OCI-LY1 (cell line): ENCODE measurements around the gene FERMT3.

ENCODE experiments used
- H2AFZ ChIP-seq: fragments of 200-600 bp; sonication (generic), shearing (Covaris generic); 2 replicates; pipeline ENCODE4 v1.6.0; 2014; ENCODE audit warnings: antibody characterized with exemption, mild to moderate bottlenecking, low read length
- H3F3A ChIP-seq: fragments of 200-600 bp; sonication (generic), shearing (Covaris generic); 2 replicates; pipeline ENCODE4 v1.6.0; 2014; ENCODE audit warnings: mild to moderate bottlenecking, antibody characterized with exemption, low read length, moderate library complexity; ENCODE audit not compliant: insufficient read depth
- H3K27ac ChIP-seq: fragments of 200-600 bp; sonication (generic); 2 replicates; pipeline ENCODE4 v1.5.1; 2014; ENCODE audit warnings: low read length, mixed run types, mild to moderate bottlenecking, low read depth; ENCODE audit not compliant: poor library complexity, severe bottlenecking
- H3K27me3 ChIP-seq: fragments of 200-600 bp; sonication (generic); 2 replicates; pipeline ENCODE4 v1.6.0; 2014; ENCODE audit warnings: antibody characterized with exemption, mild to moderate bottlenecking, low read length, moderate library complexity; ENCODE audit not compliant: insufficient read depth
- H3K36me3 ChIP-seq: fragments of 200-600 bp; sonication (generic); 2 replicates; pipeline ENCODE4 v1.6.1; 2014; ENCODE audit warnings: mild to moderate bottlenecking, antibody characterized with exemption, low read length, moderate library complexity, mixed read lengths; ENCODE audit not compliant: insufficient read depth
- H3K4me1 ChIP-seq: fragments of 200-600 bp; sonication (generic); 2 replicates; pipeline ENCODE4 v1.5.1; 2014; ENCODE audit warnings: mild to moderate bottlenecking, low read length, moderate library complexity; ENCODE audit not compliant: insufficient read depth, severe bottlenecking
- H3K4me2 ChIP-seq: fragments of 200-600 bp; sonication (generic), shearing (Covaris generic); 2 replicates; pipeline ENCODE4 v1.6.1; 2014; ENCODE audit warnings: low read length
- H3K4me3 ChIP-seq: fragments of 200-600 bp; sonication (generic); 2 replicates; pipeline ENCODE4 v1.5.1; 2014; ENCODE audit warnings: low read length, low read depth, mild to moderate bottlenecking, mixed read lengths; ENCODE audit not compliant: poor library complexity, severe bottlenecking
- H3K79me2 ChIP-seq: fragments of 200-600 bp; shearing (Covaris generic); 2 replicates; pipeline ENCODE4 v1.6.1; 2016; ENCODE audit warnings: mixed run types, low read length, mixed read lengths; ENCODE audit not compliant: insufficient read depth
- H3K9ac ChIP-seq: fragments of 200-600 bp; sonication (generic), shearing (Covaris generic); 2 replicates; pipeline ENCODE4 v1.6.1; 2014; ENCODE audit warnings: mild to moderate bottlenecking, low read length, mixed read lengths
- H3K9me2 ChIP-seq: fragments of 200-600 bp; sonication (generic), shearing (Covaris generic); 2 replicates; pipeline ENCODE4 v1.6.1; 2014; ENCODE audit warnings: low read depth, mild to moderate bottlenecking, low read length, mixed read lengths
- H3K9me3 ChIP-seq: fragments of 200-600 bp; shearing (Covaris generic); 2 replicates; pipeline ENCODE4 v1.6.1; 2014; ENCODE audit warnings: low read length, mixed read lengths
- H4K20me1 ChIP-seq: fragments of 200-600 bp; sonication (generic), shearing (Covaris generic); 2 replicates; pipeline ENCODE4 v1.6.0; 2016; ENCODE audit warnings: mild to moderate bottlenecking, low read length; ENCODE audit not compliant: insufficient read depth
- EZH2 ChIP-seq: fragments of 200-600 bp; sonication (generic), shearing (Covaris generic); IDR thresholded peaks from 2 replicates; pipeline ENCODE4 v1.8.0; 2017; ENCODE audit warnings: borderline replicate concordance, mixed run types, mild to moderate bottlenecking, antibody characterized with exemption, low read length, moderate library complexity, mixed read lengths
- TF ChIP-seq, protein P1 (sequence below): fragments of 200-600 bp; sonication (generic), shearing (Covaris generic); IDR thresholded peaks from 2 replicates; pipeline ENCODE4 v1.5.1; 2017; ENCODE audit warnings: mild to moderate bottlenecking, antibody characterized with exemption, low read length, moderate library complexity, mixed read lengths

FERMT3 gene

DNA sequence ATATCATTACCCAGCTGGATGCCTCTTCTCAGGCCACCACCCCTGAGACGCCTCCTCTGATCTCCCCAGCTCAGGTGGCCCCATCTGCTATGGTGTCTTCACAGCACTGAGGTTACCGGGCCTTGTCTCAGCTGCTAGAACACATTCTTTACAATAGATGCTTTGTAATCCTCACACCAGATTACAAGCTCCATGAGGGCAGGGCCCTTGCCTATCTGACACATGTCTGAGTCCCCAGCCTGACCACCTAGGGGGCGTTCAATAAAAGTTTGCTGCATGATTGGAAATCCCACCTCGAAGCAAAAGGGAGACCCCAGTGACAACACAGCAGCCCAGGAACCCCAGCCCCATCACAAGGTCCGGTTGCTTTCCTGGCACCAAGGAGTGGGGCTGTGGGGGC is 42.6 kb upstream of the FERMT3 start:
- Histone ChIP-seq H3F3A (no peaks in the 10 kb centered on the region), H3K9me3 (no peaks in the 10 kb centered on the region), H4K20me1 (no peaks in the 10 kb centered on the region), H3K79me2 (no peaks in the 10 kb centered on the region), H3K36me3 (no peaks in the 10 kb centered on the region), H3K4me3 (no peak overlapping the region), H3K9me2 (no peaks in the 10 kb centered on the region), H3K4me2 (no peak overlapping the region), H2AFZ (no peak overlapping the region), H3K4me1 (peaks cover 19% of the 10 kb centered on the region), H3K27ac (no peak overlapping the region), H3K27me3 (peaks cover 16% of the 10 kb centered on the region; the same call in 1 of the 2 replicates), H3K9ac (no peak overlapping the region)
- TF ChIP-seq, protein P1, sequence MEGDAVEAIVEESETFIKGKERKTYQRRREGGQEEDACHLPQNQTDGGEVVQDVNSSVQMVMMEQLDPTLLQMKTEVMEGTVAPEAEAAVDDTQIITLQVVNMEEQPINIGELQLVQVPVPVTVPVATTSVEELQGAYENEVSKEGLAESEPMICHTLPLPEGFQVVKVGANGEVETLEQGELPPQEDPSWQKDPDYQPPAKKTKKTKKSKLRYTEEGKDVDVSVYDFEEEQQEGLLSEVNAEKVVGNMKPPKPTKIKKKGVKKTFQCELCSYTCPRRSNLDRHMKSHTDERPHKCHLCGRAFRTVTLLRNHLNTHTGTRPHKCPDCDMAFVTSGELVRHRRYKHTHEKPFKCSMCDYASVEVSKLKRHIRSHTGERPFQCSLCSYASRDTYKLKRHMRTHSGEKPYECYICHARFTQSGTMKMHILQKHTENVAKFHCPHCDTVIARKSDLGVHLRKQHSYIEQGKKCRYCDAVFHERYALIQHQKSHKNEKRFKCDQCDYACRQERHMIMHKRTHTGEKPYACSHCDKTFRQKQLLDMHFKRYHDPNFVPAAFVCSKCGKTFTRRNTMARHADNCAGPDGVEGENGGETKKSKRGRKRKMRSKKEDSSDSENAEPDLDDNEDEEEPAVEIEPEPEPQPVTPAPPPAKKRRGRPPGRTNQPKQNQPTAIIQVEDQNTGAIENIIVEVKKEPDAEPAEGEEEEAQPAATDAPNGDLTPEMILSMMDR = no peak
- no peak for TF ChIP-seq EZH2

DNA sequence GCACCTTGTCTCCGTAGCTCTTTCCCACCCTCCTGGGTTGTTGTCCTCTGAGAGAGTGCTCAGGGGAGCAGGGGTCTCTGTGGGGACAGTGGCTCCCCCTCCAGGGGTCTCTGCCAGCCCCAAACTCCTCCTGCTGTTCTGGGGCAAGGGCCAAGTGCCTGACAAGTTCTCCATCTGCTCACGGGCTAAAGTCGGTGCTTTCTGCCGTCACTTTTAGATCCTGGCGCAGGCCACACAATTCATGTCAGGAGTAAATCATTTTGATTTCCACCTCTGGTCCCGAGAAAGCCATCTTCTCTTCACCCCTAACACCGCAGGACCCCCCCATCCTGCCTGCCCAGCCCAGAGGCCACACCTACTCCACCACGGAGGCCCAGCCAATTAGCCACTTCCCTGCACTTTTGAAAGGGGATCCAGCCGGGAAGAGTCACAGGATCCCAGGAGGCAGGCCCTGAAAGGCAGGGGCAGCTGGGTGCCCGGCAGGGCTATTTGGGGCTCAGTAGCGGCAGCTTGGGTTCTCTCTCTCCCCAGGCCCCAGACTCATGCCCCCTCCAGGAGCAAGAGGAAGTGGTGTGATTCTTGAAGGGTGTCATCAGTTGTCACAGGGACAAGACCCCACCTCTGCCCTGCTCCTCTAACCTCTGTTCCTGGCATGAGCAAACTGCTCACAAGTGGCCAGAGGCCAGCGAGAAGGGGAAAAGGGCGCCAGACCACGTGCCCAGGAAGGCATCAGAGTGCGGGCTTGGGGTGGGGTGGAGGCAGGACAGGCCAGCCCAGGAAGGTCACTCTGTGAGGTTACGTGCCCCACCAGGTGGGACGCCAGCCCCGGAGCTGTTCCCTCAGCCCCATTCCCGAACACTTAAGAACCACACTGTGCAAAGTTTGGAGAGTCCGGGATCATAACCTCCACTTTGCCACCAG is 41.9 kb upstream of the FERMT3 start:
- no peaks in the 10 kb centered on the region for H3F3A ChIP-seq
- H3K79me2 ChIP-seq = no peaks in the 10 kb centered on the region
- TF ChIP-seq EZH2 = no peak
- TF ChIP-seq, protein P1 = no peak
- H3K4me1 ChIP-seq = peaks cover 19% of the 10 kb centered on the region
- H3K27me3 ChIP-seq = peaks cover 16% of the 10 kb centered on the region; the same call in 1 of the 2 replicates
- no peak overlapping the region for H3K27ac ChIP-seq
- H3K9me2 ChIP-seq = no peaks in the 10 kb centered on the region
- no peaks in the 10 kb centered on the region for H4K20me1 ChIP-seq
- H3K4me3 ChIP-seq = peak overlapping the region; percentile 67
- peak overlapping the region; percentile 81; the same call in 1 of the 2 replicates for H3K4me2 ChIP-seq
- no peak overlapping the region for H3K9ac ChIP-seq
- H2AFZ ChIP-seq = no peak overlapping the region
- no peaks in the 10 kb centered on the region for H3K9me3 ChIP-seq
- no peaks in the 10 kb centered on the region for H3K36me3 ChIP-seq

DNA sequence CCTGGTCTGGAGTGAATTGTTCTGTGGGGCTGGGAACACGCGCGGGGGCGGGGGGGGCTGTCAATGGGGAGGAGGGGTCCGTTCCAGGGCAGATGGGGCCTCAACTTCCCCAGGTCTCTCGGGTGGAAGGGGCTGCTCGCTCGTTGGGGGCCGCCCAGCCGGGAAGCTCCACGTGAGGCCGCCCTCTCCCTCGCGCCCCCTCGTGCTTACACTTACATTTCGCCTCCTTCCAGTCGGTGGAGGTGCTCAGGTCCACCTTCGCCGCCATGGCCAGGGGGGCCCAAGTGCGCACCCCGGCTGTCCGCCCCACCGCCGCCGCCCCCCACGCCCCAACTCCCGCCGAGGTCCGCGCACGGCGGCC is 41.1 kb upstream of the FERMT3 start:
- no peaks in the 10 kb centered on the region for H3K79me2 ChIP-seq
- H3K36me3 ChIP-seq = no peaks in the 10 kb centered on the region
- H4K20me1 ChIP-seq = no peaks in the 10 kb centered on the region
- peak overlapping the region; percentile 62 for H3K9ac ChIP-seq
- no peaks in the 10 kb centered on the region for H3F3A ChIP-seq
- peaks cover 16% of the 10 kb centered on the region; the same call in 1 of the 2 replicates for H3K27me3 ChIP-seq
- no peak overlapping the region for H2AFZ ChIP-seq
- no peaks in the 10 kb centered on the region for H3K9me3 ChIP-seq
- no peak overlapping the region for H3K27ac ChIP-seq
- H3K4me2 ChIP-seq = peak overlapping the region; percentile 81
- TF ChIP-seq EZH2 = no peak
- TF ChIP-seq, protein P1 = no peak
- H3K4me1 ChIP-seq = peaks cover 19% of the 10 kb centered on the region
- H3K4me3 ChIP-seq = peak overlapping the region; percentile 67
- no peaks in the 10 kb centered on the region for H3K9me2 ChIP-seq
